ENCODE measurements around the gene PSME1. TPM values are rescaled to one million over a fixed set of nuclear protein-coding genes. Genes with fewer than 3 reads are reported as not detected.

The PSME1 gene
- total RNA-seq = 100 to 1,000 TPM; 334 to 335 TPM

DNA sequence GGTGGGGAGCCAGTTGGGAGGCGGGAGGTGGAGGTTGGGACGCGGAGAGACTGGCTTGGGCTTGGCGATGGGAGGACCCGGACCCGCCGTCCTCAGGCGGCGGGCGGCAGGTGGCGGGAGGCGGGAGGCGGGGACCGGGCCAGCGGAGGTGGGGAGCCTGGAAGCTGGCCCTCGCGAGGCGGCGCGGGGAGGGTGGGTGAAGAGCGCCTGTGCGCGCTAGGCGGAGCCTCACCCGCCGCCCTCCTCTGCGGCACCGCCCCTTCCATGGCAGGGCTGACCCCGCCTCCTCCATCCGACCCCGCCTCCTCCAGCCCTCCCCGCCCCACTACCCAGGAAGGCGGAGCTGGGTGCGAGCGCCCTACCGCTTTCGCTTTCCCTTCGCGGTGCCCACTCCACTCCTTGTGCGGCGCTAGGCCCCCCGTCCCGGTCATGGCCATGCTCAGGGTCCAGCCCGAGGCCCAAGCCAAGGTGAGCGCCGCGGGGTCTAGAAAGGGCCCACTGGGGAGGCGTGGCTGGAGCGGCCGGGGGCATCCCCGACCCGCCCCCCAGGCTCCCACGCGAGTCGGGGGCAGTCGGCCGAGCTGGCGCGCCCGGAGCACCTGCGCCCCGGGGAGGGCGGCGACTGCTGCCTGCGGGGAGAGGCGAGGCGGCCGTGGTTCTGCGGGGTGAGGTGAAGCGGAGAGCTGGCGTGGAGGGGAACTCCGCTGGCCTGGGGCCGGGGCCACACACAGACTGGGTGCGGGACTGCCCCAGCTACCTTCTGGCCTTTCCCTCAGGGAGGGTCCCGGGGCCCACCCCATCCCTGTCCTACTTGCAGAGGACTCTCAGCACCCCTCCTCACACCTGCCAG, at the start of gene PSME1:
Gene PSME1, plus strand, starts transcription at position 361 of the 850 bp plus-strand sequence. Its CDS starts 69 bp downstream, at position 430.
- CTCF ChIA-PET = interaction anchor here (0.7 to 4.7 kb wide), 10 partner anchors 9 to 59 kb away, joined by 3 to 34 read pairs (median 6); partner anchors contain the start of genes IRF9, RNF31 and TM9SF1
- POLR2A ChIA-PET = interaction anchor here (0.7 to 4.1 kb wide), 8 partner anchors 9 to 492 kb away, joined by 3 to 34 read pairs (median 6); partner anchors contain the start of genes DCAF11, IRF9, NRL and PSME2

- POLR2A ChIA-PET = no interaction called here
- CTCF ChIA-PET = interaction anchor here (1.1 kb wide), 1 partner anchor 29 kb away, joined by 6 read pairs; no protein-coding TSS in a partner anchor
Measured at GRCh38 chr14:24087004-24087403, 49.0 kb upstream of the PSME1 start.

- CTCF ChIA-PET = interaction anchor here (8.8 kb wide), 1 partner anchor 32 kb away, joined by 102 read pairs; no protein-coding TSS in a partner anchor
Measured at GRCh38 chr14:24088095-24088494, 47.9 kb upstream of the PSME1 start.

GRCh38 chr14:24089890-24090289, 46.1 kb upstream of the PSME1 start:
- POLR2A ChIA-PET = interaction anchor here (0.8 kb wide), 1 partner anchor 9 kb away, joined by 3 read pairs; no protein-coding TSS in a partner anchor
- CTCF ChIA-PET = interaction anchor here (0.5 to 8.8 kb wide), 15 partner anchors 9 to 75 kb away, joined by 3 to 102 read pairs (median 5); partner anchors contain the start of genes CARMIL3 and IRF9

More at GRCh38 chr14:24088095-24088494, 47.9 kb upstream of the PSME1 start:
- POLR2A ChIA-PET = no interaction called here

GRCh38 chr14:24092110-24092504, 43.9 kb upstream of the PSME1 start:
- ChIA-PET POLR2A (interaction anchor here (3.2 kb wide), 1 partner anchor 16 kb away, joined by 13 read pairs; no protein-coding TSS in a partner anchor), CTCF (interaction anchor here (0.7 to 8.8 kb wide), 6 partner anchors 11 to 1010 kb away, joined by 3 to 102 read pairs (median 26); partner anchors contain the start of gene PSME1)

DNA sequence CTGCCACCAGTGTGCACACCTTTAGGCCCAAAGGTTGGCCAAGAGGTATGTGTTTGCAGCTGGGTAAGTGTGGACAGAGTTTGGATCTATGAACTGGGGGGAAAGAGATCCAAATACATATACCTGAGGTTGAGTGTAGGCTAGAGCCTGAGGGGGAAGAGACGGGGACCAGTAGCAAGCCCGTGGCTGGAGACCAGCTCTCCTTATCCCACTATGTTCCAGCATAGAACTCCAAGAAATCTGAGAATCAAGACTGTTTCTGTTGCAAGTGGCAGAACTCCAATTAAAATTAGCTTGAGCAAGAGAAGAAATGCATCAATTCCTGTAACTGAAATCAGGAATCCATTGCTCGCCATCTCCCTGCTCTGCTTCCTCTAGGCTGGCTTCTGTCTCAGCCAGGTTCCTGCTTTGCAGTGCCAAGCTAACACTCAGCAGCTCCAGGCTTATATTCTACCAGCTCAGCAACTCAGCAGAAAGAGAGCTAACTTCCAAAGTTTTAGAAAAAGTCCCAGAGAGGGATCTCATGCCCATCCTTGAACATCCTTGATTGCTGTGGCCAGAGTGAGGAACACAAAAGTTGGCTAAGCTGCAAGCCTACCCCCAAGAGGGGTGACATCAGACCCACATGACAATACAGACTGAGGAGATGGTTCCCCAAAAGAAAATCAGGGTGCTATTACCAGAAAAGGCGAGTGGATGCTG, 43.3 kb upstream of the PSME1 start:
- CTCF ChIA-PET = interaction anchor here (0.7 to 8.8 kb wide), 7 partner anchors 11 to 1011 kb away, joined by 3 to 102 read pairs (median 12); partner anchors contain the start of genes IRF9 and PSME1
- POLR2A ChIA-PET = interaction anchor here (3.2 kb wide), 1 partner anchor 16 kb away, joined by 13 read pairs; no protein-coding TSS in a partner anchor

GRCh38 chr14:24093207-24093900, 42.6 kb upstream of the PSME1 start:
- ChIA-PET CTCF (interaction anchor here (0.6 to 8.8 kb wide), 9 partner anchors 8 to 536 kb away, joined by 3 to 102 read pairs (median 7); partner anchors contain the start of genes IRF9 and PSME1), POLR2A (interaction anchor here (0.6 to 3.2 kb wide), 9 partner anchors 8 to 120 kb away, joined by 3 to 31 read pairs (median 5); partner anchors contain the start of genes CHMP4A, DCAF11 and NRL)

GRCh38 chr14:24093901-24094840, 41.8 kb upstream of the PSME1 start, which contains the start of gene PCK2:
TSS of gene PCK2 (plus strand) at chr14:24094311. CDS start at chr14:24094406, 95 bp downstream.
- ChIA-PET CTCF (interaction anchor here (0.6 to 8.8 kb wide), 11 partner anchors 9 to 537 kb away, joined by 3 to 102 read pairs (median 4); partner anchors contain the start of gene IRF9), POLR2A (interaction anchor here (0.6 to 3.2 kb wide), 15 partner anchors 9 to 119 kb away, joined by 3 to 31 read pairs (median 5); partner anchors contain the start of genes CARMIL3, CHMP4A, DCAF11 and NRL)

- ChIA-PET POLR2A (interaction anchor here (0.6 to 3.2 kb wide), 13 partner anchors 10 to 135 kb away, joined by 3 to 31 read pairs (median 5); partner anchors contain the start of genes CARMIL3, DCAF11, NRL and PSME1), CTCF (interaction anchor here (0.7 to 8.8 kb wide), 10 partner anchors 10 to 66 kb away, joined by 3 to 102 read pairs (median 4); partner anchors contain the start of genes DCAF11, IRF9 and NRL)
Measured at GRCh38 chr14:24094841-24095270, 41.1 kb upstream of the PSME1 start.

DNA sequence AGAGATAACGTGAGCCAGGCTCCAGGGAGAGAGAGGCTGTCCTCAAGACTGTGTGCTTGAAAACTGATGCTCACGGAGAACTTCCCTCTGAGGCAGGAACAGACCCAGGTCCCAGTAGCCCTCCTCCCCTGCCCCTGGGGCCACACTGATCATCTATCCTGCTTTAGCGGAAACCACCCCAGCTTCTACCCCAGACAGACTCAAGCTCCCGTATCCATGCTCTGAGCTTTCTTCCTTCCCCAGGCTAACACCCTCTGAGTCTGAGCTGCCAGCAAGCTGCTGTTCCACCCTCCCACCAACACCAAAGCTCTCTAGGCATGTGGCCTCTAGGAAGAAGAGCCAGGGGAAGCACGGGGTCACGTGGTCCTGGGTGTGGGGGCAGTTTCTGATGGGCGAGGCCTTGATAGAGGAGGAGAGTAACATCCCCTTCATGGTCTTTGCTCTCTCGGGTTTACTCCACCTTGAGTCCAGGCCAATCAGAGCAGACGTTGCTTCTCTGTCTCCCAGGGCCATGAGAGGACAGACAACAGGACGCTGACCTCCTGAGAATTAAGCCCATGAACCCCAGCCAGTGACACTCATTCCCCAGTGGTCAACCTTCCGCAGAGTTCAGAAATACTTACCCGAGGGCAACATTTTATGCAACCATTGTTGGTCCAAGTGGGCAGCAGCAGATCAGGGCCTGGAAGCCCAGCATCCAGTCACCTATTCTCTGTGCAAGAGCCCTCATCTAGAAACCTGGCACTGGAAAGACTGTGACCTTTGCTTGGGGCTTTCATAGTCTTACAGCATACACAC, 40.5 kb upstream of the PSME1 start:
- POLR2A ChIA-PET = interaction anchor here (0.6 to 3.2 kb wide), 11 partner anchors 9 to 136 kb away, joined by 3 to 31 read pairs (median 6); partner anchors contain the start of genes CARMIL3, DCAF11, NRL and PSME1

GRCh38 chr14:24096545-24097181, 39.3 kb upstream of the PSME1 start:
- ChIA-PET CTCF (interaction anchor here (0.7 to 8.2 kb wide), 3 partner anchors 10 to 156 kb away, joined by 6 to 70 read pairs (median 8); no protein-coding TSS in a partner anchor), POLR2A (interaction anchor here (0.7 kb wide), 1 partner anchor 16 kb away, joined by 17 read pairs; no protein-coding TSS in a partner anchor)

More for the DNA sequence above, 40.5 kb upstream of the PSME1 start:
- CTCF ChIA-PET = interaction anchor here (0.7 to 8.8 kb wide), 13 partner anchors 10 to 129 kb away, joined by 3 to 102 read pairs (median 4); partner anchors contain the start of genes DCAF11, IRF9 and NRL

- ChIA-PET CTCF (interaction anchor here (1.2 to 8.2 kb wide), 2 partner anchors 9 to 29 kb away, joined by 3 to 70 read pairs; no protein-coding TSS in a partner anchor), POLR2A (no interaction called here)
Measured at GRCh38 chr14:24098229-24098926, 37.6 kb upstream of the PSME1 start.

DNA sequence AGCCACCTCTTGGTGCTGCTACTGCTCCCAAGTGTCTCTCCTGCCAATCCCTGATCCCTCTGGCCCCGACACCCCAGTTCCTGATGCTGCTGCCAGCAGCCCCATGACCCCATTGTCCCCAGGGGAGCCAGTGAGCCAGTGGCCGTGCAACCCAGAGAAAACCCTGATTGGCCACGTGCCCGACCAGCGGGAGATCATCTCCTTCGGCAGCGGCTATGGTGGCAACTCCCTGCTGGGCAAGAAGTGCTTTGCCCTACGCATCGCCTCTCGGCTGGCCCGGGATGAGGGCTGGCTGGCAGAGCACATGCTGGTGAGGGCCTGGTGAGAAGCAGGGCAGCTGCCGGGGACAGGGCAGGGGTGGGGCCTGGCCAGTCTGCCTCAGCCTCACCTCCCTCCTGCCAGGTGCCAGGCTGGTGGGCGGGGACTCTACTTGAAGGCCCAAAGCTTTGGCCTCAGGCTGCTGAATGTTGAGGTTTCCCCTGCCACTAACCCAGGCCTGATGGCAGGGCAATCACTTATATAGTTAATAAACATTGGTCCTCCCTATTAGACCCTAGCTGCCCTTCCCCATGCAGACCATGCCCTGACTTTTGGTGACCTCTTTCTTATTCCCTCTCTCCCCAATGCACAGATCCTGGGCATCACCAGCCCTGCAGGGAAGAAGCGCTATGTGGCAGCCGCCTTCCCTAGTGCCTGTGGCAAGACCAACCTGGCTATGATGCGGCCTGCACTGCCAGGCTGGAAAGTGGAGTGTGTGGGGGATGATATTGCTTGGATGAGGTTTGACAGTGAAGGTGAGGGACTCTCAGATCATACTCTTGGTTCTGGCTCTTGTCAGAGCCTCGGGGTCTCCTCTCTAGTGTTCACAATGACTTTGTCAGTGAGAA, 36.8 kb upstream of the PSME1 start:
- POLR2A ChIA-PET = no interaction called here
- CTCF ChIA-PET = interaction anchor here (8.2 kb wide), 1 partner anchor 8 kb away, joined by 70 read pairs; no protein-coding TSS in a partner anchor

Data from activated CD8-positive, alpha-beta memory T cell treated with anti-CD3 and anti-CD28 coated beads for 36 hours (primary cell).